H9 (cell line): ENCODE measurements around the gene SLC17A7. TPM values are rescaled to one million over a fixed set of nuclear protein-coding genes. Genes with fewer than 3 reads are reported as not detected.

Experiments
- DNase-seq: peaks from one replicate; pipeline ENCODE4 v3.0.0-alpha.2; 2017
- H2AFZ ChIP-seq: one replicate; pipeline ENCODE4 v1.6.1; 2013; ENCODE audit warnings: mild to moderate bottlenecking, low read length, control low read depth, moderate library complexity
- H2AK5ac ChIP-seq: 2 replicates; pipeline ENCODE4 v1.6.1; 2013; ENCODE audit warnings: low read length, control low read depth, mixed read lengths; ENCODE audit not compliant: insufficient read length
- H2BK120ac ChIP-seq: one replicate; pipeline ENCODE4 v1.6.1; 2013; ENCODE audit warnings: low read depth, mild to moderate bottlenecking, low read length, control low read depth, inconsistent platforms; ENCODE audit not compliant: poor library complexity, severe bottlenecking
- H2BK12ac ChIP-seq: 2 replicates; pipeline ENCODE4 v1.6.1; 2013; ENCODE audit warnings: low read length, control low read depth, mixed read lengths, low read depth; ENCODE audit not compliant: insufficient read length
- H2BK15ac ChIP-seq: 2 replicates; pipeline ENCODE4 v1.6.1; 2013; ENCODE audit warnings: low read depth, low read length, control low read depth
- H2BK20ac ChIP-seq: one replicate; pipeline ENCODE4 v1.6.1; 2013; ENCODE audit warnings: low read depth, mild to moderate bottlenecking, low read length, control low read depth, inconsistent platforms; ENCODE audit not compliant: poor library complexity, severe bottlenecking
- H2BK5ac ChIP-seq: 2 replicates; pipeline ENCODE4 v1.6.1; 2013; ENCODE audit warnings: low read length, control low read depth, mixed read lengths; ENCODE audit not compliant: insufficient read length
- H3K14ac ChIP-seq: 2 replicates; pipeline ENCODE4 v1.6.1; 2013; ENCODE audit warnings: low read length, control low read depth; ENCODE audit not compliant: insufficient read depth
- H3K18ac ChIP-seq: 2 replicates; pipeline ENCODE4 v1.6.1; 2013; ENCODE audit warnings: low read depth, mild to moderate bottlenecking, mixed read lengths, low read length, control low read depth; ENCODE audit not compliant: insufficient read length
- H3K23ac ChIP-seq: 2 replicates; pipeline ENCODE4 v1.6.1; 2013; ENCODE audit warnings: low read length, control low read depth, mixed read lengths, low read depth; ENCODE audit not compliant: insufficient read length
- H3K23me2 ChIP-seq: 2 replicates; pipeline ENCODE4 v1.6.1; 2013; ENCODE audit warnings: low read depth, mild to moderate bottlenecking, mixed read lengths, low read length, control low read depth; ENCODE audit not compliant: insufficient read length, poor library complexity, severe bottlenecking
- H3K27ac ChIP-seq: 2 replicates; pipeline ENCODE4 v1.5.1; 2013; ENCODE audit warnings: low read length, control low read depth, mixed read lengths, low read depth; ENCODE audit not compliant: insufficient read length
- H3K27me3 ChIP-seq: 2 replicates; pipeline ENCODE4 v1.6.1; 2013; ENCODE audit warnings: low read length, control low read depth, inconsistent platforms; ENCODE audit not compliant: insufficient read depth
- H3K4ac ChIP-seq: 2 replicates; pipeline ENCODE4 v1.6.1; 2013; ENCODE audit warnings: low read depth, mild to moderate bottlenecking, control low read depth, inconsistent platforms, low read length, moderate library complexity
- H3K4me1 ChIP-seq: 2 replicates; pipeline ENCODE4 v1.6.1; 2013; ENCODE audit warnings: low read length, control low read depth, inconsistent platforms; ENCODE audit not compliant: insufficient read depth
- H3K4me2 ChIP-seq: 2 replicates; pipeline ENCODE4 v1.6.1; 2013; ENCODE audit warnings: low read length, control low read depth, mixed read lengths; ENCODE audit not compliant: insufficient read length, insufficient read depth
- H3K56ac ChIP-seq: 2 replicates; pipeline ENCODE4 v1.6.1; 2013; ENCODE audit warnings: low read depth, mild to moderate bottlenecking, mixed read lengths, low read length, control low read depth; ENCODE audit not compliant: insufficient read length
- H3K79me1 ChIP-seq: 2 replicates; pipeline ENCODE4 v1.6.1; 2013; ENCODE audit warnings: low read depth, mild to moderate bottlenecking, moderate library complexity, low read length, control low read depth, inconsistent platforms; ENCODE audit not compliant: insufficient read depth, poor library complexity, severe bottlenecking
- H3K79me2 ChIP-seq: 2 replicates; pipeline ENCODE4 v1.6.1; 2013; ENCODE audit warnings: low read length, control low read depth, inconsistent platforms; ENCODE audit not compliant: insufficient read depth
- H3K9ac ChIP-seq: 2 replicates; pipeline ENCODE4 v1.6.1; 2013; ENCODE audit warnings: low read length, control low read depth, mixed read lengths; ENCODE audit not compliant: insufficient read length; ENCODE audit errors: extremely low read depth
- H3K9me3 ChIP-seq: one replicate; pipeline ENCODE4 v1.6.1; 2013; ENCODE audit warnings: low read depth, low read length, inconsistent platforms; ENCODE audit not compliant: control insufficient read depth
- H3T11ph ChIP-seq: one replicate; pipeline ENCODE4 v1.6.1; 2013; ENCODE audit warnings: mild to moderate bottlenecking, low read length, control low read depth, inconsistent platforms
- H4K20me1 ChIP-seq: one replicate; pipeline ENCODE4 v1.6.1; 2013; ENCODE audit not compliant: control insufficient read depth, insufficient read length, insufficient read depth
- H4K5ac ChIP-seq: 2 replicates; pipeline ENCODE4 v1.6.1; 2013; ENCODE audit warnings: low read depth, mild to moderate bottlenecking, mixed read lengths, low read length, control low read depth; ENCODE audit not compliant: insufficient read length
- H4K8ac ChIP-seq: replicated peaks from 2 replicates; pipeline ENCODE4 v1.6.1; 2013; ENCODE audit warnings: low read length, control low read depth, mixed read lengths, low read depth; ENCODE audit not compliant: insufficient read length
- H4K91ac ChIP-seq: 2 replicates; pipeline ENCODE4 v1.6.1; 2013; ENCODE audit warnings: low read depth, mild to moderate bottlenecking, moderate library complexity, mixed read lengths, low read length, control low read depth; ENCODE audit not compliant: insufficient read length
- H3K27ac Mint-ChIP-seq, 3 experiments: 2 replicates in 2 of 3; 3 replicates in 1 of 3; pipeline ENCODE4 v1.8.0; 2020 to 2021; ENCODE audit warnings: mixed read lengths in 3 of 3, mild to moderate bottlenecking in 1 of 3, moderate library complexity in 1 of 3
- H3K27me3 Mint-ChIP-seq: 2 replicates; pipeline ENCODE4 v1.8.0; 2021; ENCODE audit warnings: low read depth, mild to moderate bottlenecking, moderate library complexity, mixed read lengths
- H3K36me3 Mint-ChIP-seq, 3 experiments: 2 replicates in 2 of 3; 3 replicates in 1 of 3; pipeline ENCODE4 v1.8.0; 2020 to 2021; ENCODE audit warnings: low read depth in 3 of 3, mixed read lengths in 3 of 3; ENCODE audit not compliant: insufficient read depth in 1 of 3
- H3K4me1 Mint-ChIP-seq, 2 experiments: 2 replicates each; pipeline ENCODE4 v1.8.0; 2020; ENCODE audit warnings: mixed read lengths in 2 of 2
- H3K4me3 Mint-ChIP-seq, 2 experiments: 2 replicates in 1 of 2; 3 replicates in 1 of 2; pipeline ENCODE4 v1.8.0; 2020 to 2021; ENCODE audit warnings: mild to moderate bottlenecking in 2 of 2, mixed read lengths in 2 of 2, moderate library complexity in 1 of 2
- H3K9me3 Mint-ChIP-seq, 2 experiments: 2 replicates in 1 of 2; 3 replicates in 1 of 2; pipeline ENCODE4 v1.8.0; 2020; ENCODE audit warnings: mild to moderate bottlenecking in 2 of 2, mixed read lengths in 2 of 2, moderate library complexity in 1 of 2
- CTCF ChIP-seq: fragments of 200-600 bp; sonication (generic); conservative IDR thresholded peaks from 3 replicates; pipeline ENCODE4 v1.8.0; 2021; ENCODE audit warnings: antibody characterized with exemption, mild to moderate bottlenecking
- WGBS: extraction: QIAGEN DNeasy Blood & Tissue Kit; methylation state at CpG from one replicate; pipeline ENCODE4 v1.1.7; 2013; ENCODE audit warnings: missing lambda C conversion rate, low lambda C conversion rate, mixed read lengths; ENCODE audit not compliant: insufficient read length; ENCODE audit errors: extremely low coverage; 5-methylcytosine and 5-hydroxymethylcytosine counted together
- total RNA-seq: library from RNA; stranded (reverse); gene quantifications from 2 replicates; pipeline ENCODE4 v1.2.1, GENCODE V29; 2021

The SLC17A7 gene
- total RNA-seq, 1 experiment from 2014 or later, result 1.3 TPM

- Histone ChIP-seq H2BK120ac (no peak overlapping the region), H3K79me2 (no peaks in the 10 kb centered on the region), H4K8ac (no peak overlapping the region), H2AFZ (no peak overlapping the region), H3K4me1 (no peaks in the 10 kb centered on the region), H3K14ac (no peak overlapping the region), H3K79me1 (no peaks in the 10 kb centered on the region), H2BK20ac (no peak overlapping the region), H2AK5ac (no peak overlapping the region), H4K5ac (no peak overlapping the region), H3K4me2 (no peak overlapping the region), H3K56ac (no peak overlapping the region), H2BK15ac (no peak overlapping the region), H4K20me1 (no peaks in the 10 kb centered on the region), H3T11ph (no peak overlapping the region), H3K27ac (no peak overlapping the region), H3K4ac (no peak overlapping the region), H3K23me2 (no peaks in the 10 kb centered on the region), H3K9ac (no peak overlapping the region), H4K91ac (no peak overlapping the region), H3K27me3 (no peaks in the 10 kb centered on the region), H2BK5ac (no peak overlapping the region), H3K18ac (no peak overlapping the region), H3K9me3 (no peaks in the 10 kb centered on the region), H2BK12ac (no peak overlapping the region), H3K23ac (no peak overlapping the region)
- Mint-ChIP-seq H3K36me3 (0 out of 7 replicates have a peak, but pooled peaks cover 0 to 1% (median 0%) of the 10 kb centered on the region in 3 experiments), H3K27ac (no peak overlapping the region; a peak in 2 of 7 replicates), H3K4me3 (no peak overlapping the region), H3K9me3 (peaks cover 0 to 2% of the 10 kb centered on the region in 2 experiments; a peak in 1 of 5 replicates), H3K27me3 (peaks cover 2% of the 10 kb centered on the region; the same call in 1 of the 2 replicates), H3K4me1 (peaks cover 5 to 7% of the 10 kb centered on the region in 2 experiments)
- no CpG with 5 or more reads among the region's 7 CpGs for WGBS
- DNase-seq, result peak; percentile 59
- no peak for TF ChIP-seq CTCF
Observed at GRCh38 chr19:49481020-49481683, 39.8 kb upstream of the SLC17A7 start.
